Glomerular visceral epithelial cell (primary cell): ENCODE results near the gene NSDHL.

Experiments
- DNase-seq: peaks from one replicate; pipeline ENCODE4 v3.0.0-alpha.2; 2016; ENCODE audit errors: extremely low spot score

The NSDHL gene

DNA sequence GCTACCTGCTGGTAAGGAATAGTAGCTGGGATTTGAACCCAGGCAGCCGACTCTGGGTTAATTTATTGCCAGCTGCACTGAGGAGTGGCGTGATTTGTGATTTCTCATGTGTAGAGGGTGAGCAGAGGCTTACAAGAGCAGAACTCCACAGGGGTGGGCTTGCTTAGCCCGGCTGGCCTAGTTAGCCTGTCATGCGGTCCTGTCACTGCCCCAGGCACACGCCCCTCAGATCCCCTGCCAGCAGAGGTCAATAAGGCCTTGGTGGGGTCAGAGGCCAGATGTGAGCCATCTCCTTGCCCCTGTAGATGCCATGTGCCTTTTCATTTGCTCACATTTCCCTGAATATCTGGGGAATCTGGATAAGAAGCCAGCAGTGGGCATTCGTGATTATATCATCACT is 13.4 kb downstream of the NSDHL start:
- no peak for DNase-seq

DNA sequence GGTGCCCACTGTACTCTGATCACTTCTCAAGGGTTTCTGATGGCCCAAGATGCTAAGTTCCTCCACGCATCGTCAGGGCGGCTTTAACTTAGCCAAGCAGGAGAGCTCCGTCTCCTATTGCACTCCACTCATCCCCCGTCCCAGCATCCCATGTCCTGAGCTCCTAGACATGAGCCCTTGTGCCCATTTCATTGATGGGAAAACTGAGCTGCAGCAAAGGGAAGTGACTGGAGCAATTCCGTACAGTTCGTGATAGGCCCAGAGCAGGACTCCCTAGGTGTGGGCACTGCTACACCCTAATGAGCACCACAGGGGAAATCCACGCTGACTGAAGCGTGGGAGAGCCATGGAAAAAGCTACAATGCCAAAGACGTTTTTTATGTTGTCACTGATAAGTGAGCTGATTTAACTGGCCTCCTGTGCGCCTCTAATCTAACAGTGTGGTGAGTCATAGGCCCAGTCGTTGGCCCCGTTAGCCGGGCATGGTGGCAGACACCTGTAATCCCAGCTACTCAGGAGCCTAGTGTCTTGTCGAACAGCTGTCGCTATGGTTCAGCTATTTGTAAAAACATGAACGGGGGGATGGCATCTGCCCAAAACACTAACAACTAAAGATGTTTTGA is 14.9 kb downstream of the NSDHL start:
- no peak for DNase-seq

GRCh38 chrX:152847281-152847680 is 16.4 kb downstream of the NSDHL start:
- no peak for DNase-seq

DNA sequence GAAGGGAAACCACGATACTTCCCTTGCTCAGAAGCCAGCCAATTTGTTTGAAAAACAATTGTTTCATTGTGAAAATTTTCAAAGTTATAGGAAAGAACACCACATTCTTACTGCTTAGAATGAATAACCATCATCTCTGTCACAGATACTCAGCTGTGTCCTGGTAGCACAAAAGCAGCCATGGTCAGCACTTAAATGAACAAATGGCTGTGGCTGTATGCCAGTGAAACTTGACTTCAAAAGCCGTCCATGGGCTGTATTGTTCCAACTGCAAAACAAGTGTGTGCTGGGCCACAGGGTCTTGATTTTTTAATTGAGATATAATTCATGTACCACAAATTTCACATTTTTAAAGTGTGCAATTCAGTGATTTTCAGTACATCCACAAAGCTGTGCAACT is 19.6 kb downstream of the NSDHL start:
- DNase-seq: no peak

DNA sequence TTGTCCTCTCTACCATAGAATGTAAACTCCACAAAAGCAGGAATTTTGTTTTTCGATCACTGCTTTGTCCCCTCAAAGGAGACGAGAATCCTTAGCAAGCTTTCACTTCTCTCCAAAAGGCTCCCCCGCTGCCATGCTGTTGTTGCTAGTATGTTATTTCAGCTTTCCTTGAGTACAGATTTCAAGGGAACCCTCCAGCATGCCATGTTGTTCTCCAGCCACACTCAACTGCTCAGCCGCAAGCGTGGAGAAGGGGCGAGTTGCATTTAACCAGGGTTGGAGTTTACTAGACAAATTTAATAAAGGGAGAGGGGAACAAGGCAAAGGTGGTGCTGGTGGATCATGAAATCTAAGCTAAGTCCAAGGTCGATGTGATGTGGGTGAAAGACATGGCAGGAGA is 23.1 kb downstream of the NSDHL start:
- DNase-seq: no peak

DNA sequence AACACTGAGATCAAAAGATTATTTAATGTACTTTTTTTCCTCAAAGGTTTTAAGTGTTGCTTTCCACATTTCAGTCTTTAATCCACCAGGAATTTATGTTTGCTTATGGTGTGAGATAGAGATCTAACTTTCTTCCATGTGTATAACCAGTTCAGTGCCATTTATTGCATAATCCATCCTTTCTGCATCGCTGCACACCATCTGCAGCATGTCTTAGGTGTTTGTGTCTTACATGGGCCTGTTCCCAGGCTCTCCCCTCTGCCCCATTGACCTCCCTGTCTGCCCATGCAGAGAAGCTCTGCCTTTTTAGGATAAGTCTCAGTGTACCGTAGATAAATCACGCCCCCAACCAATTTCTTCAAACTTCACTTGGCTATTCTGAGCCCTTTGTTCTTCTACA is 30.3 kb downstream of the NSDHL start:
- DNase-seq: peak; percentile 7

DNA sequence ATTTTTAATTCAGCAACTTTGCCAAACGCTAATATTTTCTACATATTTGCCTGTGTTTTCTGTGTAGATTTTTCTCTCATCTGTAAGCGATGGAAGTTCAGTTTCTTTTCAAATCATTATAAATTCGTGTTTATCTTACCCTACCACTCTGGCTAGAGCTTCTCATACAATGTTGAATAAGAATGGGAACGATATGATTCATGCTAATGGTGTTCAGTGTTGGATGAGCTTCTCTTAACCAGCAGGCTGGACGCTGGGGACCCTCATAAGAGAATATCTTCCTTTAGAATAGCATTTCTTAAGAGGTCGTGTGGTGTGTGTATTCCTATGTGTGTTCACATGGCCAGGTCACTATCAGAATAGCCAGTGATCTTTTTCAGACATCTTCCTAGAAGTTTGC is 31.0 kb downstream of the NSDHL start:
- DNase-seq: no peak

GRCh38 chrX:152865232-152865920 is 34.5 kb downstream of the NSDHL start:
- no peak for DNase-seq

GRCh38 chrX:152866386-152866785 is 35.5 kb downstream of the NSDHL start:
- no peak for DNase-seq

GRCh38 chrX:152869972-152870371 is 39.1 kb downstream of the NSDHL start:
- DNase-seq: no peak

GRCh38 chrX:152871260-152871659 is 40.4 kb downstream of the NSDHL start:
- peak; percentile 21 for DNase-seq

DNA sequence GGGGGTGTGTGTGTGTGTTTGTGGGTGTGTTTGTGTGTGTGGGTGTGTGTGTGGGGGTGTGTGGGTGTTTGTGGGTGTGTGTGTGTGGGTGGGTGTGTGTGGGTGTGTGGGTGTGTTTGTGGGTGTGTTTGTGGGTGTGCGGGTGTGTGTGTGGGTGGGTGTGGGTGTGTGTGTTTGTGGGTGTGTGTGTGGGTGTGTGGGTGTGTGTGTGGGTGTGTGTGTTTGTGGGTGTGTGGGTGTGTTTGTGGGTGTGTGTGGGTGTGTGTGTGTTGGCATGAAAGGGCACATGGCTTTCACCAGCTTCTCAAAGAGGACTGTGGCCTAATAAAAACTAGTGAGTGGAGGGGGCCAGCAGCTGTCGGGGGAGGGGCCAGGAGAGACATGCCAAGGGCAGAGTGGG is 41.7 kb downstream of the NSDHL start:
- DNase-seq: no peak

GRCh38 chrX:152873361-152873760 is 42.5 kb downstream of the NSDHL start:
- DNase-seq: no peak

DNA sequence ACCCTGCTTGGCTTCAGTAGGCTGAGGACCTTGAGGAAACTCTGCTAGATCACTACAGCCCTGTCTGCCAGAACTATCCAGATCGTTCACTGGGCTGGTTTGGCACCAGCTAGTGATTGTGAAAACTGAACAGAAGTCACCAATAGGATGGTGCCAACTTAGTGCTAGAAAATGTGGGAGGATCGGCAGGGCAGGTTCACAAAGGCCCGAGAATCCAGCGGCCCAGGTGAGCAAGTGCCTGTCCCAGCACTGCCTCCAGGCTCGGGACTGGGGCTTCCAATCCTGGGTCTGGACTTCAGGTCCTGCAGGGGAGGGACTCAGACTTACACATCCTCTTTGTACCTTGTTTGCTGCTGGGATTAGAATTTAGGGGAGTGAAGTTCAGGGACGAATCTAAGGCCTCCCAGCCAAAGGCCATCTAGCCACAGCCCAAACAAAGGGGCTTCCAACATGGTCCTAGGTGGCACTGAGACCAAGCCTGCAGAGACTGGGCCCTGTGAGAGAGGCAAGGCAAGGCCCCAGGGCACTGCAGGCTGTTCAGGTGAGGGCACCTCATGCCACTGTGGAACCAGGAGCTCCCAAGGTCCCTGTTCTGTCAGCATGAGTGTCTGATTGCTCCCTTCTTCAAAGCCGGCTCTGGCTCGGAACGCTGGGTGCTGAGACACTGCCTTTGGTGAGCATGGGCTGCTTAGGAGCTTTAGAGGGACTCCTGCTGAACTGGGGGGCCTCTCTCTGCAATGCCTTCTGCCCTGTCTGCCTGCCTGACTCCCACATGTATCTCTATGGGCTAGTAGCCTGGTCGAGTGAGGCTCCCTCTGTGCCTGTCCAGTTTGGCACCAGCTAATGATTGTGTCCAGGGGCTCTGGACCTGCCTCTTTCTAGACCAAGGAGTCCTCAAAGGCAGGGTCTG is 46.3 kb downstream of the NSDHL start:
- DNase-seq: no peak

DNA sequence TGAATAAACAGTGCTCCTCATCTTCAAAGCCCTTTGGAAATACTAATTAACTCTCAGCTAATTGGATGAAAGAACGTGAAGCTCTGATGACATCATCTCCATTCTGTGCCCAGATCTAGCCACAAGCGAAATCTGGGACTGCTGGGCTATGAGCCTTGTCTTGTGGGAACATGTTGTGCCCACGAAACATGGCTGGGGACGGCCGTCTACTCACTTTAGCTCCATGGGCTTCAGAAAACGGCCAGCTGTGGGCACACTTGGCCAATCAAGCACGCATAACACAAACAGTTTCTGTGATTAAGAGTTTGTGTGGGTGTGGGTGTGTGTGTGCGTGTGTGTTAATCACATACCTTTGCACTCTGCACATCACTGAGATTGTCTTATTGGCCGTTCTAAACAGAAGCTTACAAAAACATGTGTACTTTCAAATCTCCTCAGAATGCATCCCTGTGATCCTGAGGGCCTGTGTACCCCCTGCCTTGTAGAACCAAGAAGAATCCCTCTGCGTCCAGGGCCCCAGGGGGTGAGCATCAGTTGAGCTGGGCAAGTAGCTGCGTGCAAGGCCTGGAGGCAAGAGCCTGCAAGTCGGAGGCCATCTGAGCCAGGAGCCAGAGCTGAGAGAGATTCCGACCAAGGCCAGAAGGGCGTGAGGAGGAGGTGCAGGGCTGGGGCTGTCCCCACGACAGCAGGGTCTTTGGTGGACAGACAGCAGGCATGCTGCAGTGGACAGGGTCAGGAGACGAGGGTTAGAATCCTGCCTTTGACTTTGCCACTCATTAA is 48.3 kb downstream of the NSDHL start:
- peak; percentile 79 for DNase-seq

DNA sequence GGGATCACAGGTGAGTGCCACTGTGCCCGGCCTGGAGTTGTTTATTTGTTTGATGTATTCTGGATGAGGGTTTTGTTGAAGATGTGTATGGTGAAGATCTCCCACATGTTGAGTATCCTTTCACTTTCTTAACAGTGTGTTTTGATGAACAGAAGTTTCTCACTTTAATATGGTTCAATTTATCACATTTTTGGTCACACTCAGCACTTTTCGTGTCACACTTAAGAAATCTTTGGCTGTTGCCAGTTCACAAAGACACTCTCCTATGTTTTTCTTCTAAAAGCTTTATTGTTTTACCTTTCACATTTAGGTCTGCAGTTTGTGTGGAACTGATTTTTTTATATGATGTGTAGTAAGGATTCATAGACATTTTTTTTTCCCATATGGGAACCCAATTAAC is 50.4 kb downstream of the NSDHL start:
- no peak for DNase-seq

GRCh38 chrX:152884171-152884570 is 53.3 kb downstream of the NSDHL start:
- DNase-seq: no peak

- no peak for DNase-seq
Observed at GRCh38 chrX:152886716-152887115, 55.9 kb downstream of the NSDHL start.

DNA sequence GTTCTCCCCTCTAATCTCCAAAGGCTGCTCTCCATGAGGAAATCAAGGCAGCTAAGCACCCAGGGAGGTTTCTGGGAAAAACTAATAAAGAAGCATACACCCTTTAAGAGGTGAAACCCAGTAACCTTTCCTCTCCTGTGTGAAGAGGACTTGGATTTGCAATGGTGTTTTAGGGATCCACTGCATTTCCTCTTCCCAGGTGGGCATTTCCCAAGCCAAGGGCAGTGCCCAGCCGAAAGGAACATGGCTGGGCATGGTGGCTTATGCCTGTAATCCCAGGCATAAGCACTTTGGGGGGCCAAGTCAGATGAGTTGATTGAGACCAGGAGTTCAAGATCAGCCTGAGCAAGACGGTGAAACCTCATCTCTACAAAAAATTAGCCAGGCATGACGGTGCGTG is 61.6 kb downstream of the NSDHL start:
- DNase-seq: no peak

- no peak for DNase-seq
Observed at GRCh38 chrX:152892999-152893891, 62.4 kb downstream of the NSDHL start.
